ENCODE measurements around the gene DUSP1.
"Not testable (repeated sequence)": the region's sequence is repeated elsewhere in the genome, so short reads cannot be mapped to it uniquely, and the experiment has no call there.

DUSP1 gene, protein sequence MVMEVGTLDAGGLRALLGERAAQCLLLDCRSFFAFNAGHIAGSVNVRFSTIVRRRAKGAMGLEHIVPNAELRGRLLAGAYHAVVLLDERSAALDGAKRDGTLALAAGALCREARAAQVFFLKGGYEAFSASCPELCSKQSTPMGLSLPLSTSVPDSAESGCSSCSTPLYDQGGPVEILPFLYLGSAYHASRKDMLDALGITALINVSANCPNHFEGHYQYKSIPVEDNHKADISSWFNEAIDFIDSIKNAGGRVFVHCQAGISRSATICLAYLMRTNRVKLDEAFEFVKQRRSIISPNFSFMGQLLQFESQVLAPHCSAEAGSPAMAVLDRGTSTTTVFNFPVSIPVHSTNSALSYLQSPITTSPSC

DNA sequence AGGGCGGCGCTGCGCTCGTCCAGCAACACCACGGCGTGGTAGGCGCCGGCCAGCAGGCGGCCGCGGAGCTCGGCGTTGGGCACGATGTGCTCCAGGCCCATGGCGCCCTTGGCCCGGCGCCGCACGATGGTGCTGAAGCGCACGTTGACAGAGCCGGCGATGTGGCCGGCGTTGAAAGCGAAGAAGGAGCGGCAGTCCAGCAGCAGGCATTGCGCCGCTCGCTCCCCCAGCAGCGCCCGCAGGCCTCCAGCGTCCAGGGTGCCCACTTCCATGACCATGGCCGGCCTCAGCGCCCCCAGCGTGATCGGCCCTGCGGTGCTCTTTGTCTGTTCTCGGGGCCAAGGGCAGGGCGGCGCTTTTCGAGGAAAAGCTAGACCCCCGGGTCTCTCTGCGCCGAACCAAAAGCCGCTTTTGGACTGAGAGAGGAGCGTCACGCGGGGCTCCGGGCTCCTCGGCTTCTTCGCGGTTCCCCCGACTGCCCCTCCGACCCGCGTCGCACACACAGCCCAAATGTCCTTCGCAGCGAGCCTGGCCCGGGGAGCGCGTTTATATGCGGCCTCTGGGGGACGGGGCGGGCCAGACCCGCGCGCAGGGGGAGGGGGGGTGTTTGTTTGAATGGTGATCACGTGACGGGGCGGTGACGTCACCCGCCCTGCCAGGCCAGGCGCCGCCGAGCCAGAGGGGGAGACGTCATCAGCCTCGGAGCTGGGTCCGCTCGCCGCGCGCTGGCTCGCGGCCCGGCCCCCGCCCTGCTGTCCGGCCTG, at the start of gene DUSP1:
TSS of gene DUSP1 (minus strand) at position 521 of the 764 bp plus-strand sequence. CDS start at position 278, 243 bp downstream.
- DNase-seq: peak; percentile 98

DNA sequence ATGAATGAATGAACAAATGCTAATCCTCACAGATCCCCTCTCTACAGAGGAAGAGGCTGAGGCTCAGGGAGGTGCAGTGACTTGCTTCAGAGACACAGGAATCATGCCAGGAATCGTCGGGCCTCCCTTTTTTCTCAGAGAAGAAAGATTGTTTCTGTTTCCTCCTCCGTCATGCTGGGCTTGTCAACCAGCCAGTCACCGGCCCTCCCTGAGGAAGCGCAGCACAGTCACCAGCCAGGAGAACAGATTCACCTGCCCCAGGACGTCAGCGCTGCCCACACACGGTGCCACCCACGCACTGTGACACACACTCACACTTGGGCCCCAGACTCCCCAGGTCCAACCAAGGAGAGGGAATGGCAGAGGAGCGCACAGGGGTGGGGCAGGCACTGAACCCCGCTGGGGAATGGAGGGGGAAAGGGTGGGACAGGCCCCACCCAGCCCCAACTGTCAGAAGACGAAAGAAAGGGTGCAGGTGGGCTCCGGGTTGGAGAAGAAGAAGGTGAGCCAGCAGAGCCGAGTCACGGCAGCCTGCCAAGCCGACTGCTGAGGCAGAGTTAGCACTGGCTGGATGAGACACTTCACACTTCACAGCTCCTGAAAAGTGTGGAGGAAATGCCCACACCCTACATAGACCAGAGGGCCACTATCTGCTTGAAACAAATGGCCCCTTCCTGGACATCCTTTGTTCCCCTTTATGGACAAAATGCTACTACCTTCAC, 49.2 kb upstream of the DUSP1 start:
- DNase-seq: no peak

DNA sequence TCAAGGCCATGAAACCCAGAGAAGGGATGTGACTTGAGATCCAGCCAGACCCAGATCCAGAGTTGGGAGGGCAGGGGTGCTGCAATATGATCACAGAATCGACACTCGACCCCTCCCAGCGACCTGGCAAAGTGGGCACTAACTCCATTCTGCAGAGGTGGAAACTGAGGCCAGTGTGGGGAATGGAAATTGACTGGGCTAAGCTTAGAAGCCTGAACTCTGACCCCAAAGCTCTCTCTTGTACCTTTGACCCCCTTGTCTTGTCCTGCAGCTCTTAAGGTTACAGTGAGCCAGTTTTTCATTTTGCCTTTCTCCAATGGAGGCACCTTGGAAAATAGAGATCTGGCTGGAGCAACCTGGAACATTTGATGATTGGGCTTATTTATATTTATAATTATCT, 48.6 kb upstream of the DUSP1 start:
- DNase-seq: no peak

DNA sequence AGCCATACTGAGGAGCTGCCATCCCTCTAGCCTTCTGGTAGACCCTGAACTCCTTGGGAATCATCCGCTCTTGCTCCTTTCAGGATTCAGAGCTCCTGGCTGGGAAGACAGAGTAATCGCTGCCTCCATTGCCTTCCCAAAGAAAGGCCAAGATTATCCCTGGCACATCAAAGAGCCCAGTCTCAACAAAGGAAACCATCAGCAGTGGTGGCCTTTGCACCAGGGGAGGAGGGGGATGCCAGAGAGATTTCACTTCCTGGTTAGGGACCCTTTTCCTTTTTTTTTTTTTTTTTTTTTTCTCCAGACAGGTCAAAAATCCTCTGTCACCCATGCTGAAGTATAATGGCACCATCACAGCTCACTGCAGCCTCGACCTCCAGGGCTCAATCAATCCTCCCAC, 47.1 kb upstream of the DUSP1 start:
- no peak for DNase-seq

DNA sequence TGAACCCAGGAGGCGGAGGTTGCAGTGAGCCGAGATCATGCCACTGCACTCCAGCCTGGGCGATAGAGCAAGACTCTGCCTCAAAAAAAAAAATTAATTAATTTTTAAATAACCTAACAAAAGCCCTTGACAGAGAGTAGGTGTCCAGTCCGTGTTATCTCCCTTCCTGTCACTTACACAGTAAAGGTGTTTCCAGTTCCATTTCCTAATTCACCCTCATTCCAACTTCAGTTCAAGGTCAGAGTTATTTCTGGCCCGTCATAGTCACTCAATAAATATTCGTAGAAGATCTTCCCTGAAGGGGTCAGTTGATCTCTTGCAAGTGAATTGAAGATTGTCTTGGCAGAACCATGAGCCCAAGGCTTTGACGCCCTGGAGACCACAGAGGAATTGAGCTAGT, 46.7 kb upstream of the DUSP1 start:
- no peak for DNase-seq

DNA sequence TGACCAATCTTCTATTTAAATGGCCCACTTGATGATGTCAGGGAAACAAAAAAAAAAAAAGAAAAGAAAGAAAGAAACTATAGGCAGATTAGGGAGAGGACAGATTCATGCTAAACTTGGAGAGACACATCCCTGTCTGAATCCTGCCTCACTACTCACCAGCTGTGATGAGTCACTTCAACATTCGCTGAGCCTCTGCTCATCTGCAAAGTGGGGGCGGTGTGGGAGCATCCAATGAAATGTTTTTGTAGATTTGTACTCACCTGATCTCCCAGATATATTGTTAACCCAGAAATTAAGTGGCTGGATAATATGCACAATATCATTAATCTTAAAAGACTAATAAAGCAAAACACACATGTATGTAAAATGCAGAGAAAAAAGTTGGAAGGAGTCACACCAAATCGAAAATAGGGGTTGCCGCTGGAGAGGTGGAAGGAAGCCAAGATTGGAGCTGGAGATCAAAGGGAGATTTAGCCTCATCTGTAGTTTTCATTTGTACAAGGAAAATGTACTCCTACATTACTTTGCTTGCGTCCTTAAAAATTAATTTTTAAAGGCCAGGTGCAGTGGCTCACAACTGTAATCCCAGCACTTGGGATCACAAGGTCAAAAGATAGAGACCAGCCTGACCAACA, 46.0 kb upstream of the DUSP1 start:
- DNase-seq: no peak

DNA sequence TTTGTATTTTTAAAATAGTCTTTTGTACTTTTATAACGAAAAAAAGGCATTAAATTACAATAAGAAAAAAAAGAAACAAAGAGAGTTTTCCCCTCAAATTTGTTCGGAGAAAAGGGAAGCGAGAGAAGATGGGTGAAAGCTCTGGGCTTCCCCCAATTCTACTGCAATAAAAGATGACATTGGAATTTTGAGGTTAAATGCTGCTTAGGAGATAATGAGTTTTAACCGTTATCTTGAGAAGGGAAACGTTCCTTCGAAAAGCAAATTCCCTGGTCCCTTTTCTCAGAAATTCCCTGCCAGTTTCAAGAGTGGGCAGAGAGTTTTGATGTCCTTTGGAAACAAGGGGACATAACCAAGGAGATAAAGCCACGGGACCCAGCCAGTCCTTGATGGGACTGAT, 44.6 kb upstream of the DUSP1 start:
- DNase-seq: no peak

DNA sequence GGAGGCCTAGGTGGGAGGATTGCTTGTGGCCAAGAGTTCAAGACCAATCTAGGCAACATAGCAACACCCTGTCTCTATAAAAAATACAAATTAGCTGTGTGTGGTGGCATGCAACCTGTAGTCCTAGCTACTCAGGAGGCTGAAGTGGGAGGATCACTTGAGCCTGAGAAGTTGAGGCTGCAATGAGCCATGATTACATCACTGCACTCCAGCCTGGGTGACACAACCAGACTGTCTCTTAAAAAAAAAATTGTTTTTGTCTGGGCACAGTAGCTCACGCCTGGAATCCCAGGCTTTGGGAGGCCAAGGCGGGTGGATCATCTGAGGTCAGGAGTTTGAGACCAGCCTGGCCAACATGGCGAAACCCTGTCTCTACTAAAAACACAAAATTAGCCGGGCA, 40.0 kb upstream of the DUSP1 start:
- not testable (repeated sequence) for DNase-seq

DNA sequence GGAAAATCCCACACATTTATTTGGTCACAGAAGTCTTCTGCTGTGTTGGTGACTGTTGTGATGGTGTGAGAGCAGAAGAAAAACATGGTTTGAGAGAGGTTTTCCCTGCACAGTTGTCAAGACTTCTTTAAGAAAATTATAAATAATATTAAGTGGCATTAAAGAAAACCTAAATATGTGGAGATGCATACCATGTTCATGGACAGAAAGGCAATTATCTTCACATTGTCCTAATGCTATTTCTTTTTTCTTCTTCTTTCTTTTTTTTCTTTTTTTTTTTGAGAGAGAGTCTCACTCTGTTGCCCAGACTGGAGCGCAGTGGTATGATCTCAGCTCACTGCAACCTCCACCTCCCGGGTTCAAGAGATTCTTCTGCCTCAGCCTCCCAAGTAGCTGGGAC, 38.8 kb upstream of the DUSP1 start:
- no peak for DNase-seq

DNA sequence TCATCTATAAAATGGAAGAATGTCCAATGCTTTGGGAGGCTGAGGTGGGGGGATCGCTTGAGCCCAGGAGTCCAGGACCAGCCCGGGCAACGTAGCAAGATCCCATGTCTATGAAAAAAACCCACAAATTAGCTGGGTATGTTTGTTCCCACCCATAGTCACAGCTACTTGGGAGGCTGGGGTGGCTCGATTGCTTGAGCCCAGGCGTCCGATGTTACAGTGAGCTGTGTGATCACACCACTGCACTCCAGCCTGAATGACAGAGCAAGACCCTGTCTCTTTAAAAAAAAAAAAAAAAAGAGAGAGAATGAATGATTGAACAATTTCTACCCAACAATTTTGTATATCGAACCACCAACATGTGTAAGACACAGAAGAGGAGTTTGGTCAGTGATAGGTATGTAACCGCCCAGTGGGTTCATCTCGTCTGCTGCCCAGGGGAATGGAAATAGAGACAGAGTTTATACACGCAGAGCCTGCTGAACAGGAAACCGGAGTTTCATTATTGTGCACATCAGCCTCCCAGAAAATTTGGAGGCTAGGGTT, 36.8 kb upstream of the DUSP1 start:
- DNase-seq: no peak

DNA sequence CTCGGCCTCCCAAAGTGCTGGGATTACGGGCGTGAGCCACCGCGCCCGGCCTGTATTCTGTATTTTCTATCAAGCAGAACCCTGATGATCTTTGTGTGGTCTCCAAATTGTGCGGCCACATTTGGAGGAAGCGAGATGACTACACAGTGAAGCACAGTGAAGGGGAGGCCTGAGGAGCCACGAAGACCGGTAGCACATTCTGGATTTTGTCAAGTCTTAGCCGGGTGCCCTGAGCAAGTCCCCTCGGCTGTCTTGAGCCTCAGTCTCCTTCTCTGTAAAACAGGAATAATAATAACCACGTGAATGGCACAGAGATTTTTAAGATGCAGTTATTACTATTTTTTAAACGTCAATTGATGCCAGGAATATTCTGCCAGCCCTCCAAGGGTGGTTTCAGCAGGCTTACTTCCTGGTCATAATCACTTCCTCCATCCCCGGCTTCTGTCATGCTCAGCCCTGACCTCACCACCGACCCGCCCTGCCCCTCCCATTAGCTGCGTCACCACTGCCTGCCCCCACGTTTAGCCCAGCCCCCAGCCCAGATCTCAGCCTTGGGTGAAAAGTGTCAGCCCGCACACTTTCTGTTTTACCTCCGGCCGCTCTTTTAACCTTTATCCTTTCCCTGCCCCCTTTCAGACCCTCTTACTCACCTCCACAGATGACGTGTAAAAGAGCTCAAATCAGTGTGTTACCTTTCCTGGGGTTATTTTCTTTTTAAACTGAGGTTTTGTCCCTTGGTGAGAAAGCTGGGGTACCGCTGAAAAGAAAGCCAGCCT, 36.1 kb upstream of the DUSP1 start:
- DNase-seq: peak; percentile 93 to 95

DNA sequence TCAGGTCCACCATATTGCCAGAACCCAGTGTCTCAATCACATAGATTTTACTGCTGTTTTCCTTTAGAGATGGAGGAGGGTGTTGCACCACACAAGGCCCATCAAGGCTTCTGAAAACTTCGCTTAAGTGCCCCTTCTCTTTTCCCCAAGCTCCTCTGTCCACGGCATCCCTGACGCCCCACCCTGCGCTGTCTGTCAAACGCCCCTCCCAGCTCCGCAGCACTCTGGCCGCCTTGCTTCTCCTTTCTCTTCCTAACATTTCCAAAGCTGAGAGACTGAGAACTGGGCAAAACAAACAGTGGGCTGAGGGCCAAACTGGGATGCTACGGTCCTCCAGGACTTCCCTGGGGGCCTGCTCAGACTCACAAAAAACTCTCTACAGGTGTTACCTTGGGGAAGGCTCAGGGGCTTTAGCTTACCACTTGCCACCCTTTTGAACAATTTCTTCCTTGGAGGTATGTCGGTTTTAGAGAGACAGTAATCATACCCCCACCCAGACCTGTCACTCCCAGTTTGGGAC, 34.8 kb upstream of the DUSP1 start:
- DNase-seq: no peak

DNA sequence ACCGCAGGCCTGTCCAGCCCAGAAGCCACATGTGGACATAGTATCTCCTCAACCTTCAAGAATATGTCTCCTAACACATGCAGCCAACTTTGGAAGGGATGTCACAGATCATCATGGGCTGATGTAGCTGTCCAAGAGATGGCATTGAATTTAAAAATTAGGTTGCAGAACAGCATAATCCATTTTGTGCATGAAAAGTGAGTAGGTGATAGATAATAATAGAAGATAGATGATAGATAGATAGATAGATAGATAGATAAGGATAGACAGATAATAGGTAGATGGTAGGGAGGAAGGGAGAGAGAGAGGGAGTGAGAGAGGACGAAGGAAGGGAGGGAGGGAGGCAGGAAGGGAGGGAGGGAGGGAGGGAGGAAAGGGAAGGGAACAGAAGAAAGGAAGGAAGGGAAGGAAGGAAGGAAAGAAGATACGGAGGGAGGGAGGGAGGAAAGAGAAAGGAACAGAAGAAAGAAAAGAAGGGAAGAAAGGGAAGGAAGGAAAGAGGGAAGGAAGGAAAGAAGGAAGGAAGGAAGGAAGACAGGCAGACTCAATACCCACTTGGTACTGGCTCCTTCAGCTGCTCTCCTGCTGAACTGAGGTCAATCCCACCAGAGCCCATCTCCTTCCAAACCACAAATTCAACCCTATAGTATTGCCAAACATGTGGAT, 34.2 kb upstream of the DUSP1 start:
- no peak for DNase-seq

DNA sequence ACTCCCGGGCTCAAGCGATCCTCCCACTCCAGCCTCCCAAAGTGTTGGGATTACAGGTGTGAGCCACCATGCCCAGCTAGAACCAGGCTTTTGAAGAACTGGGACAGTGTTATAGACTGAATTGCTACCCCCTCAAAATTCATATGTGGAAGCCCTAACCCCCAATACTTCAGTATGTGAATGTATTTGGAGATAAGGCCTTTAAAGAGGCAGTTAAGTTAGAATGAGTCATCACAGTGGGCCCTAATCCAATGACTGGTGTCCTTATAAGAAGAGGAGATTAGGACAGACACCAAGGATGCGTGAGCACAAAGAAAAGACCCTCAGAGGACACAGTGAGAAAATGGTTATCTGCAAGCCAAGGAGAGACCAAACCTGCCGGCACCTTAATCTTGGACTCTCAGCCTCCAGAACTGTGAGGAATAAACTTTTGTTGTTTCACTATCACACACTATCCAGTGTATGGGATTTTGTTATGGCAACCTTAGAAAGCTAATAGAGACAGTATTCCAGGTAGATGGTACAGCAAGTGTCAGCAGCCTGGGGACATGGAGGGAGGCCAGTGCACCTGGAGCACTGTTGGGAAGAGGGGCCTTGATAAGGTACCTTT, 31.7 kb upstream of the DUSP1 start:
- no peak for DNase-seq

DNA sequence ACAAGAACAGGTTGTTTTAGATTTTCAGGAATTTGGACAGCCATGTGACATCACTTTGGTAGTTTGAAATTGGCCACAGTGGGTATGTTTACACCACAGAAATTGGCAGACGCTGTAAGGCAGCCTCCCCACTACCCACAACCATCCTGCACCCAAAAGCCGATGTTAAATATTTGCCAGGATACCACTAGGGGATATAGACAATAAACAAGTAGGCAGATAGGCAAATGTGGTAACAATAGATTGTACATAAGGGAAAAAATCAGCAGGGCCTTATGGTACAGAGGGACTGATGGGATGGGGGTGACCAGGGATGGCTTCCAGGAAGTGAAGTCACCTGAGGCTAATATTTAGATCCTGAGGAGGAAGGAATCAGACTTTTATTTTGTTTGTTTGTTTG, 31.1 kb upstream of the DUSP1 start:
- no peak for DNase-seq

DNA sequence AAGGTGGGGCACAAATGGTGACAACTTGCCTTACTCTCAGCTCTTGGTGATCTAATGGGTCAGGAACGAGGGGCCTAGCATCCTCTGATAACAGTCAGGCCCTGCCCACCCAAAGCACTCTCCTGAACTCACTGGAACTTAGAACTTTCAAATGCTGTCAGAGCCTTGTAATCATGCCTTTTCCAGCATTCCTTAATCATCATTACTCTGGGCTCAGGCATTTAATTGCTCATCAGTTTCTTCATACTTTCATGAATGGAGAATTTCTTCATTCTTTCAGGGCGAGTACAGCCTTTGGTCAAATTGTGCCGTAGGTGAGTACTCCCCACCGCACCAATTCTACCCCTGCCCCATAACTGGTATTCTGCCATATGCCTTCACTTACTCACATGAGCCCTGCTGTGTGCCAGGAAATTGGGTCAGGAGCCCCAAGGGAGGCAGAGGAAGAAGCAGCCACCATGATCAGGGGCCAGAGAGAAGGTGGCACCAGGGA, 30.2 kb upstream of the DUSP1 start:
- no peak for DNase-seq

DNA sequence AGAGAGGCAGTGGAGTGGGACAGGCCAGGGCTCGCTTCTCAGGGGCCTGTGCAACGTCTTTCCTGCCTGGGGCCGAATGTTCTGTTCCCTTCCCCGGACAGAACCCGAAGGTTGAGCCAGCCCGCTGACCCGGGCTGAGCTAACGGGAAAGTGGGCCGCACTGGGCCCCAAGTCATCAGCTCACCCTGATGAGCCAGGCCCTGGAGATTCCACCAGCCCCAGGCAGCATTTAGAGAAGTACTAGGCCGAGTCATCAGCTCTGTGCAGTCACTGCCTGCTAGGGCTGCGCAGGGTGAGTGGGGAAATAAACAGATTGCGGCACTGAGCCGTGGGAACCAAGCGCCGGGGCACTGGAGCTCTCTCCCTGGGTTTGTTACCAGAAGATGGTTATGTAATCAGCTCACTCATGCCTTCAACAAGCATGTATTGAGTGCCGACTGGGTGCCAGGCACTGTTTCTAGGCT, 29.1 kb upstream of the DUSP1 start:
- DNase-seq: peak; percentile 34 to 88

DNA sequence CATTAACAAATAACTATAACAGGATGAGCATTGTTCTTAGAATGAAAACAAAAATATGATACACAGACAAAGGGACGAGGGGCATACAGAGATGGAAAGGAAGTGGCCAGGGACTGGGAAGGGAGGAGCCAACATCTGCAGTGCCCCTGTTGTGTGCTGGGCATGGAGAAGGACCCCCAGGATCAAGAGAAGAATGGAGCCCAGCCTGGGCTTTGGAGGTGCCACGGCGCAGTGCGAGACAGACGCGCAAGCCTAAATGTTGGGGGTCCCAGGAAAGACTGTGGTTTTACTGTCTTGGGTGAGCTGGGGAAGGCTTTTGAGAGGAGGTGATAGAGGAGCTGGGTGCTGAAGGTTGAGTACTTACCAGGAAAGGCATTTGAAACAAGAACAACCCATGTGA, 28.4 kb upstream of the DUSP1 start:
- DNase-seq: no peak

DNA sequence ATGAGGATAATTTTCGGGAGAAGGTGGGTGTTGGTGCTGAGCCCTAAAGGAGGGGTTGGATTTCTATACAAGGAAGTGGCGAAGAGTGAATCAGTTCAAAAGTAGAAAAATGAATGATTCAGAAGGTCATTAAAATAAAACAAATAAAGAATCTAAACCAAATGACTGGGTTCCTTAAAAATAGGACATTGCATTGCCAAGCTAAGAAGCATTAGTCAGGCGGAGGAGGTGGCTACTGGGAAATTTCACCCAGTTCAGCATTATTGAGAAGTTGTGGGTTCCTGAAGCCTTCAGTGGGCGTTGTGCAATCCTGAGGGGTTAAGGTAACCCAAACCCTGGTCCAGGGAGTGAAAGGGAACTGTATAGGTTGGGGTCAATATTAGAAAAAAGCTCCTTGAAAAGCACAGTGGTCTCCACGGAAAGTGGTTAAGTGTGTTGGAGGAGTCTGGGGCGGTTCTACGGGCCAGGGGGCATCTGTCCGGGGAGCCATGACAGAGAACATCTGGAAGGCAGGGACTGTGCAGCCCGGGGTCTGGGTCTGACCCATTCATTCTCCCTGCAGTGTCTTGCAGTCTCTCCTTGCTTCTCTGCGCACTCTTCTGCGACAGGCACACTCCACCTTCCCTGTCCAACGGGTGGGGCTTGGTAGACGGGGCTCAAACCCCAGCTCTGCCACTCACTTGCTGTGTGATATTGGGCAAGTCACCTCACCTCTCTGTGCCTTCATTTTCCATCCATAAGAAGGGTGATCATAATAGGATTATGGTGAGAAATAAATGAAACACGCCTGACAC, 27.6 kb upstream of the DUSP1 start:
- DNase-seq: peak in 1 of 2 donors; percentile 77

DNA sequence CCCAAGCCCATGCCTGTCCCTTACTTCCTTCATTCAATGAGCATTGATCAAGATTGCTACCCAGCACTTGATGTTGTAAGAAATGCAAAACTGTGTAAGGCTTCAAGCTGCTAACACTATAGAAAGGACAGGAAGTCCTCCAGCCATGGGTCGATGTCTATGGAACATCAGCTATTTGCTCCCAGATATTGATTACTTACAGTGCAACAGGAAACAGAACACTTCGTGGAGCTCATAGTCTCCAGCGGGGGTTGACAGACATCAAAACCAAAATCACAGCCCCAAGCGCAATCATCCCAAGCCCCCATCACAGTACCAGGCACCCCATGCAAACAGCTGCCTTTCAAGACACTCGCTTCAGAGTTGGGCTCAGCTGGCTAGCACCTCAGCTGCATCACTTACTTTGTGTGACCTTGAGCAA, 26.8 kb upstream of the DUSP1 start:
- DNase-seq: no peak

All from CD4-positive, alpha-beta T cell treated with Interleukin-4 for 1 hour (primary cell).